Tibial nerve (tissue), 4 donors: ENCODE measurements around the gene KMT2C. TPM values are rescaled to one million over a fixed set of nuclear protein-coding genes. Genes with fewer than 3 reads are reported as not detected.

ENCODE experiments used
- DNase-seq, 2 donors: peaks; one replicate each; pipeline ENCODE4 v3.0.0-alpha.2; 2019; ENCODE audit warnings: low spot score in 2 of 2
- H3K27ac ChIP-seq, 4 donors: fragments of 200-600 bp; sonication (generic) in 3 of 4; one replicate each; pipeline ENCODE4 v1.5.1; 2017 to 2019; ENCODE audit warnings: mild to moderate bottlenecking in 1 of 4
- H3K27me3 ChIP-seq, 2 donors: fragments of 200-600 bp; sonication (generic) in 1 of 2; one replicate each; pipeline versions ENCODE4 v1.5.1 to v1.6.0; 2017 to 2019
- H3K36me3 ChIP-seq, 3 donors: fragments of 200-600 bp; sonication (generic); one replicate each; pipeline ENCODE4 v1.5.1; 2018 to 2019
- H3K4me1 ChIP-seq, 4 donors: fragments of 200-600 bp; sonication (generic) in 3 of 4; one replicate each; pipeline ENCODE4 v1.5.1; 2017 to 2019
- H3K4me3 ChIP-seq, 4 donors: fragments of 200-600 bp; sonication (generic) in 3 of 4; one replicate each; pipeline ENCODE4 v1.5.1; 2017 to 2019; ENCODE audit warnings: mild to moderate bottlenecking in 1 of 4, moderate library complexity in 1 of 4
- H3K9me3 ChIP-seq, 4 donors: fragments of 200-600 bp; sonication (generic) in 3 of 4; one replicate each; pipeline ENCODE4 v1.5.1; 2017 to 2019
- EP300 ChIP-seq, 2 donors: sonication (generic); formaldehyde crosslinking; IDR thresholded peaks; one replicate each; pipeline ENCODE4 v1.6.1; 2017; ENCODE audit warnings: antibody characterized with exemption in 2 of 2, mild to moderate bottlenecking in 1 of 2
- POLR2A ChIP-seq, 2 donors: fragments of 450-650 bp; IDR thresholded peaks; one replicate each; pipeline ENCODE4 v1.6.1; 2017; ENCODE audit warnings: antibody characterized with exemption in 2 of 2, mild to moderate bottlenecking in 2 of 2, moderate library complexity in 2 of 2
- WGBS, 2 donors: methylation state at CpG; one replicate each; pipeline ENCODE4 v1.1.5; 2018; 5-methylcytosine and 5-hydroxymethylcytosine counted together
- total RNA-seq, 4 donors: library from RNA; depleted of rRNA; stranded (reverse); fragments of >200 nt; gene quantifications; one replicate each; pipeline ENCODE4 v1.1.0, GENCODE V29; 2016
- TF ChIP-seq, protein P1 (sequence below), 5 experiments: fragments of 200-600 bp in 3 of 5; fragments of 450-650 bp in 2 of 5; sonication (generic) in 3 of 5; IDR thresholded peaks; one replicate each; pipeline ENCODE4 v1.5.1; 2016 to 2019; ENCODE audit warnings: antibody characterized with exemption in 5 of 5, mild to moderate bottlenecking in 3 of 5, moderate library complexity in 2 of 5

Gene KMT2C
- total RNA-seq, 4 donors from 2014 or later, result 63.2 to 86.1 (median 69.4) TPM

DNA sequence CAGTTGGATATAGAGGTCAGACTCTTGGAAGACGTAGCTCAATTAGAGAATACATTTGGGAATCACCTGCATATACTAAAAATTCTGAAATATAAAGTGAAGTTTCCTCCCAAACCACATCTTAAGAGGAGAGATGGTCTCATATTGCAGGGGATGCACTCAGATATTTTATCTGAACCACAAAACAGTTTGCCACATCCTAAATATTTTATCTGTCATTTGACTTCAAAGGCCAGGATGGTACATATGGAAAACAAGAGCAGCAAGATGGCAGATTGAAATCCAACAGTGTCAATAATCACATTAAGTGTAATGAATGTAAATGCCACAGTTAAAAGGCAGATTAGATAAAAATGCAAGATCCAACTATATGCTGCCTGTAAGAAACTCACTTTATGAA, 313.3 kb downstream of the KMT2C start:
- H3K27ac ChIP-seq, result no peak overlapping the region
- WGBS, 2 donors, result 88 to 90% methylated on average over 1 of the region's 1 CpG

DNA sequence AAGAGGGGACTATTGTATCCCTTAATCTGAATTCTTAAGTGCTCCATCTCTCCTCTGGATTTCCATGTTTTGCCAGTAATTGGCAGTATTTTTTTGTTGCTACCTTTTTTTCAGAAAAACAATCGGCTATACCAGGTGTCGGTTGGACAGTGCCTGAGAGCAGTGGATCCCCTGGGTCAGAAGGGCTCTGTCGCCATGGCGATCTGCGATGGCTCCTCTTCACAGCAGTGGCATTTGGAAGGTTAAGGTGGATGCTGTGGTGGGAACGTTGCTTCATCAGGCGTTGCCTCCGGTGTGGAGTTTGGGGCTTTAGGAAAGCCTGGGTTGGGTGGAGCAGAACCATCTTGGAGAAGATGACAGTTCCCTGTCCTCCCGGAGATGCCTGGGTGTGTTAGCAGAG, 314.4 kb downstream of the KMT2C start:
- 95 to 96% methylated on average over 9 of the region's 9 CpGs for WGBS, 2 donors
- no peak for DNase-seq

More for the DNA sequence above, 313.3 kb downstream of the KMT2C start:
- no peak overlapping the region for H3K4me3 ChIP-seq
- DNase-seq, result no peak
- no peaks in the 10 kb centered on the region for H3K27me3 ChIP-seq
- H3K9me3 ChIP-seq, result peaks cover 0 to 10% (median 4%) of the 10 kb centered on the region in 4 donors
- no peaks in the 10 kb centered on the region for H3K4me1 ChIP-seq
- TF ChIP-seq EP300 (IDR thresholded peaks at IDR 0.05), result no peak
- peaks cover 0 to 99% (median 21%) of the 10 kb centered on the region in 3 donors for H3K36me3 ChIP-seq

DNA sequence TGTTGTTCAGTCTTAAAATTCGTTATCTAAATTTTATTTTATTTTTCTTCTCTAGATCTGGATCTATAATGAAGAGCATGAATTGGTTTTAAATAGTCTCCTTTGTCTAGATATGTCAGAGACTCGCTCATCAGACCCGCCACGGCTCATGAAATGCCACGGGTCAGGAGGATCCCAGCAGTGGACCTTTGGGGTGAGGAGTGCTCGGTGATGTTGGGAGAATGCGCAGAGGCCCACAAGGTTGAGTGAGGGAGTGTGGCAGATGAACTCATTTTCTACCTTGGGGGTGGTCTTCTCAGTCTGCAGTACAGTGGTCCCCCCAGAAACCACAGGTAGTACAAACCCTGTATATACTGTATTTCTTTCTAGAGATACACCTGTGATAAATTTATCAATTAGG, 315.0 kb downstream of the KMT2C start:
- 80 to 87% methylated on average over 7 of the region's 7 CpGs for WGBS, 2 donors
- no peaks in the 10 kb centered on the region for H3K4me1 ChIP-seq
- no peaks in the 10 kb centered on the region for H3K27me3 ChIP-seq
- peaks cover 0 to 10% (median 4%) of the 10 kb centered on the region in 4 donors for H3K9me3 ChIP-seq
- no peak overlapping the region for H3K4me3 ChIP-seq
- no peak overlapping the region for H3K27ac ChIP-seq
- no peak for TF ChIP-seq POLR2A (IDR thresholded peaks at IDR 0.05)
- TF ChIP-seq EP300 (IDR thresholded peaks at IDR 0.05), result no peak
- TF ChIP-seq, protein P1, sequence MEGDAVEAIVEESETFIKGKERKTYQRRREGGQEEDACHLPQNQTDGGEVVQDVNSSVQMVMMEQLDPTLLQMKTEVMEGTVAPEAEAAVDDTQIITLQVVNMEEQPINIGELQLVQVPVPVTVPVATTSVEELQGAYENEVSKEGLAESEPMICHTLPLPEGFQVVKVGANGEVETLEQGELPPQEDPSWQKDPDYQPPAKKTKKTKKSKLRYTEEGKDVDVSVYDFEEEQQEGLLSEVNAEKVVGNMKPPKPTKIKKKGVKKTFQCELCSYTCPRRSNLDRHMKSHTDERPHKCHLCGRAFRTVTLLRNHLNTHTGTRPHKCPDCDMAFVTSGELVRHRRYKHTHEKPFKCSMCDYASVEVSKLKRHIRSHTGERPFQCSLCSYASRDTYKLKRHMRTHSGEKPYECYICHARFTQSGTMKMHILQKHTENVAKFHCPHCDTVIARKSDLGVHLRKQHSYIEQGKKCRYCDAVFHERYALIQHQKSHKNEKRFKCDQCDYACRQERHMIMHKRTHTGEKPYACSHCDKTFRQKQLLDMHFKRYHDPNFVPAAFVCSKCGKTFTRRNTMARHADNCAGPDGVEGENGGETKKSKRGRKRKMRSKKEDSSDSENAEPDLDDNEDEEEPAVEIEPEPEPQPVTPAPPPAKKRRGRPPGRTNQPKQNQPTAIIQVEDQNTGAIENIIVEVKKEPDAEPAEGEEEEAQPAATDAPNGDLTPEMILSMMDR (IDR thresholded peaks at IDR 0.05), result no peak
- peaks cover 0 to 98% (median 21%) of the 10 kb centered on the region in 3 donors for H3K36me3 ChIP-seq
- no peak for DNase-seq

More for the DNA sequence above, 314.4 kb downstream of the KMT2C start:
- Histone ChIP-seq H3K27me3 (no peaks in the 10 kb centered on the region), H3K4me1 (no peaks in the 10 kb centered on the region), H3K27ac (no peak overlapping the region), H3K9me3 (peaks cover 0 to 10% (median 4%) of the 10 kb centered on the region in 4 donors), H3K4me3 (no peak overlapping the region), H3K36me3 (peaks cover 0 to 97% (median 21%) of the 10 kb centered on the region in 3 donors)
- TF ChIP-seq, protein P1 (IDR thresholded peaks at IDR 0.05), result no peak
- no peak for TF ChIP-seq EP300 (IDR thresholded peaks at IDR 0.05)
- TF ChIP-seq POLR2A (IDR thresholded peaks at IDR 0.05), result no peak

DNA sequence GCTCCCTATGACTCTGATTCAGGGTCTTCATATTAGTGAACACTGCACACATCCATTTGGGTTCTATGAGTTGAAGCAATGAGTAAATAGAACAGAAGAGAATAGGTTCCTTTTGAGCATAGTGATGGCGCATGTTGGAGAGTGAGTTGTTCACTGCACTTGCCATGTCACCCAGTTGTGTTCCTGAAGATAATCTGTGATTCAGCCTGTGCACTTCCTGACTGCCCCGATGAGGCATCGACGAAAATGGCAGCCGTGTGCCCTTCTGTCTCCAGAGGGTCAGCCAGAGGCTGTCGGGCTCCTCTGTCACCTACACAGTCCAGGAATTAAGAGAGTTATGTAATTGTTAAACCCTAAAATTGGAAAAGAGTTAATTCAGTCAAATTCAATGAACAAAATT, 315.6 kb downstream of the KMT2C start:
- DNase-seq, result no peak
- WGBS, 2 donors, result 90 to 96% methylated on average over 6 of the region's 6 CpGs
- TF ChIP-seq, protein P1 (IDR thresholded peaks at IDR 0.05), result no peak
- no peak for TF ChIP-seq POLR2A (IDR thresholded peaks at IDR 0.05)
- no peak for TF ChIP-seq EP300 (IDR thresholded peaks at IDR 0.05)
- Histone ChIP-seq H3K27me3 (no peaks in the 10 kb centered on the region), H3K4me3 (no peak overlapping the region), H3K36me3 (peaks cover 0 to 98% (median 21%) of the 10 kb centered on the region in 3 donors), H3K9me3 (peaks cover 0 to 10% (median 4%) of the 10 kb centered on the region in 4 donors), H3K27ac (no peak overlapping the region), H3K4me1 (no peaks in the 10 kb centered on the region)

DNA sequence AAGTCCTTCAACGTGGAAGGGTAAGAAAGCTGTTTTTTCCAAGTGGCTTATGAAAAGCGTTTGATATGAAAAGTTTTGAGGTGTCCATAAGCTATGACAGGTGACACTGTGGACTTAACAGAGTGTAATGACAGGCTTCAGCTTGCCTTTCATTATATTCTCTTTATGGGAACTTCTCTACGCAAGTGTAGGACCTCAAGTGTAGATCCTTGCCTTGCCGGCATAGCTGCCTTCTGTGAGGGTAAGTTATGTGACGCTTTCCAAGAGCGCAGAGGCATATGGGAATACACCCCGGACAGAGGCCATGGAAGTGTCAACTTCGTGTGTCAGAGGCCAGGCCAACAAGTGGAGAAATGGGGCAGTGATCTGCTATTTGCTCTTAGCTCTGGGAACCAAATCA, 318.4 kb downstream of the KMT2C start:
- DNase-seq, result no peak
- H3K9me3 ChIP-seq, result no peaks in the 10 kb centered on the region
- no peak overlapping the region for H3K27ac ChIP-seq
- peaks cover 0 to 94% (median 21%) of the 10 kb centered on the region in 3 donors for H3K36me3 ChIP-seq
- no peaks in the 10 kb centered on the region for H3K27me3 ChIP-seq
- TF ChIP-seq POLR2A (IDR thresholded peaks at IDR 0.05), result no peak
- TF ChIP-seq, protein P1 (IDR thresholded peaks at IDR 0.05), result no peak
- TF ChIP-seq EP300 (IDR thresholded peaks at IDR 0.05), result no peak
- no peaks in the 10 kb centered on the region for H3K4me1 ChIP-seq
- WGBS, 2 donors, result 82 to 89% methylated on average over 8 of the region's 8 CpGs
- H3K4me3 ChIP-seq, result no peak overlapping the region
